ENCODE measurements around the gene RNASE11. TPM values are rescaled to one million over a fixed set of nuclear protein-coding genes. Genes with fewer than 3 reads are reported as not detected.
"Not testable (repeated sequence)": the region's sequence is repeated elsewhere in the genome, so short reads cannot be mapped to it uniquely, and the experiment has no call there.

The RNASE11 gene
- not detected in 2 replicates for total RNA-seq

DNA sequence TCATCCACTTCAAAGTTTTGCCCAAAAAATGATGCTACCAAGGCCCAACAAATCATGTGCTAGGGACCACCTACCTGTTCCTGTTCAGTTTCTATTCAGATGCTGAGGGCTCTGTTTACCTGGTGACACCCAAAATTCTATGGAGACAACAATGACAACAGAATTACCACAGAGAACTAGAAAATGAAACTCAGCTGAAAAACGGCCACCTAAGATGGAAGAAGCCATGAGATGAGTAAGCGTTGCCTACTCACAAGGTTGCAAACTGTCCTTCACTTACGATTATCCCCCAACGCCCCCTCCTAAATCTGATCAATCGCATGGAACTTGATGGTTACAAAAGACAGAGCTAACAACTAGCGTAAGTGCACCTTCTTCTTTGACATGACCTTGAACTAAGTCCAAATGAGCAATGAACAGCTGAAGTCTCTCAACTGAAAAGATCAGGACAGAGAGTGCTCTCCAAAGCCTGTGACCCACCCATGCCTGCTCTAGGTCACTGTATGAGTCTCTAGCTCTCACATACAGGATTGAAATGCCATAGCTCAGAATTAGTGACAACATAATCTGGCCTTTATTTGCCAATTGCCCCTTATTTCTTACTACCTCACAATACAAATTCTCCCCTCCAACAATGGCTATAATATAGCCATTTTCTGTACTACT, at the start of gene RNASE11:
TSS of gene RNASE11 (minus strand) at position 513 of the 666 bp plus-strand sequence.
- intact Hi-C loops (cut with micrococcal nuclease), result no loop called here

DNA sequence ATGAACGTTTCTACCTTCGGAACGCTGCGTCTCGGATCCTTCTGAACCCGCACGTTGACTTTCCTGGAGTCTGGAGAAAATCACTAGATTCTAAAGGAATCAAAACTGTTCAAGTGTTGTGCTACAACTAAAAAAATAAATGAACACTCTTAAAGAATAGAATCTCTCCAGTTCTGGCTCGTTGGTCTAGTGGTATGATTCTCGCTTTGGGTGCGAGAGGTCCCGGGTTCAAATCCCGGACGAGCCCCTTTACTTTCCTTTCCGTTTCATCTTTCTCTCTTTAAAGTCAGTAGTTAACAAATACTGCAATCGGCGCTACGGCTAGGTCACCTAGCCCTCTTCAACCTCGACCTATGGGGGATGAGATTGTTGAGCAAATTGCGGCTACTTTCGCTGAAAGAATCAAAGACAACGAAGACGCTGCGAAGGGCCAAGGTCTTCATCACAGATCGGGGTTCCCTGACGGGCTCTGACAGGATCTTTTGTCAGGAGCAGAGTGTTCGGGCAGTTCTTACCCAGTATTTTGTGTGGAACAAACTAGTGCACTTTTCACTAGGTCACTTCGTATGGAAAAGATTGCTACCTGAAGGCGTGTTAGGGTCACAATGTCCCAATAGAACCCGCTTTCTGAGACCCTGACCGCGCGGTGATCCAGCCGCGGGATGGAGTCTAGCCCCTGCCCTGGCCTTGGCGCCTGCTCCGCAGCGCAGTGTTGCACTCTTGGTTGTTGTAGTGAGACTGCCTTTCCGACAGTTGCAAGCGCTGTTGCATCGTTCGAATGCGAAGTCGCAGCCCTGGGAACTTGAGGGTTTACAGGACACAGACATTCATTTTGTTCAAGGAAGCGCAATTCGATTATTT, 45.3 kb upstream of the RNASE11 start:
- intact Hi-C loops (cut with micrococcal nuclease), result loop anchor here (1.0 kb wide), 4 partner anchors 8 to 306 kb away; no protein-coding TSS in a partner anchor

- intact Hi-C loops (cut with micrococcal nuclease), result no loop called here
These were observed 44.6 kb upstream of the RNASE11 start for GRCh38 chr14:20632448-20632830.

DNA sequence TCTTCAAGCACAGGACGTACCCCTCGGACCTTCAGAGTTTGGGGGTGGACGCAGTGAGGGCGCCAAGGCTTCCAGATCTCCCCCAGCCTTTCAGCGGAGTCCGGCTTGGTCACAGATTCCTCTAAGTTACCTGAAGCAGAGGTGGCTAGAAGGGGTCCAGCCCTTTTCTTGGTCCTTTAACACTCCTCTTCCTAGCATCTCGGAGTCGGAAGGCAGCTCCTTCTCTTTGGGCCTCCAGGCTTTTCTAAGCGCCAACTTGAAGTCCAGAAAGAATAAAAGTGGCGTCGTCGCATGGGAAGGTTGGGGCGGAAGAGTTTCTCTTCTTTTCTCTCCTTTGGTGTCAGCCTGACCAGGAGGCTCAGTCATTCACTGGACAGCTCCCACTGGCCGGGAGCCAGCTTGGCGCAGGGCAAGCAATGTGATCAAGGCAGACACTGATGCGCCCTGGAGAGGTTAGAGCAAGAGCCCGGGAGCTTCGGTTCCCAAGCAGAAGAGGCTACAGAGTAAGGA, 44.1 kb upstream of the RNASE11 start:
- intact Hi-C loops (cut with micrococcal nuclease), result loop anchor here (1.0 kb wide), 1 partner anchor 19 kb away; no protein-coding TSS in a partner anchor

DNA sequence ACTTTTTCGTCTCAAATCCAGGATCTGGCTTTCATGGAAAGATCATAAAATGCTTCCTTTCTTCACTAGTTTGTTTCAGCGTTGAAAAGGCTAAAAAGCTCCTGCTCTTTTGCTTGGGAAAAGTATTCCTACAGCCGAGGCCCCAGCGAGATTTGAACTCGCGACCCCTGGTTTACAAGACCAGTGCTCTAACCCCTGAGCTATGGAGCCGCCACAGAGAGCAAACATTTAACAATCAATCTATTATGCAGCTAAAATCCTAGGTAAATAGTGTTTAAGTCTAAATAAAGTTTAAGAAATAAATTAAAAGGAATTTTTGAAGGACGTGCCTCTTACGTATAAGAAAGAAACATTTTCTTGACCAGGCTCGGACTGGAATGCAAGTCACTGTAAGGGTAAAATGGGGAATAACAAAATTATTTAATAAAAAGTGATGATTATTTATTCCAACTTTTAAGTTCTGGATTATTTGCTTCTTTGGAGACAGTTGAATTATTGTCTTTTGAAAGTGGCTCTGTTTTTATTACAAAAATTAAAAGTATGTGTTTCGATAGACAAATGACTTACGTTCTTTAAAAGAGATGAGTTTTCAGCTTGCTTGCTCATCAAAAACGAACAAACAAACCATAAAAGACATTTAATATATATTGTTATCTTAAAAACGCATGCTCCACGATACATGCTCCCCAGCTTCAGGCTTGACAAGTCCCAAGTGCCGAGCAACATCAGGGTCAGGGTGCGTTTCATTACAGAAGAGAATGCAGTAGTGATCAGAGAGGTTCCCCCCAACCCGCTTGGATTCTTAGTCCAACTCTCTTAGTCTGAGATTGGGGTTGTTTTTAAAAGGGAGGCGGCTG, 43.5 kb upstream of the RNASE11 start:
- intact Hi-C loops (cut with micrococcal nuclease), result loop anchor here (1.0 kb wide), 1 partner anchor 18 kb away; no protein-coding TSS in a partner anchor

DNA sequence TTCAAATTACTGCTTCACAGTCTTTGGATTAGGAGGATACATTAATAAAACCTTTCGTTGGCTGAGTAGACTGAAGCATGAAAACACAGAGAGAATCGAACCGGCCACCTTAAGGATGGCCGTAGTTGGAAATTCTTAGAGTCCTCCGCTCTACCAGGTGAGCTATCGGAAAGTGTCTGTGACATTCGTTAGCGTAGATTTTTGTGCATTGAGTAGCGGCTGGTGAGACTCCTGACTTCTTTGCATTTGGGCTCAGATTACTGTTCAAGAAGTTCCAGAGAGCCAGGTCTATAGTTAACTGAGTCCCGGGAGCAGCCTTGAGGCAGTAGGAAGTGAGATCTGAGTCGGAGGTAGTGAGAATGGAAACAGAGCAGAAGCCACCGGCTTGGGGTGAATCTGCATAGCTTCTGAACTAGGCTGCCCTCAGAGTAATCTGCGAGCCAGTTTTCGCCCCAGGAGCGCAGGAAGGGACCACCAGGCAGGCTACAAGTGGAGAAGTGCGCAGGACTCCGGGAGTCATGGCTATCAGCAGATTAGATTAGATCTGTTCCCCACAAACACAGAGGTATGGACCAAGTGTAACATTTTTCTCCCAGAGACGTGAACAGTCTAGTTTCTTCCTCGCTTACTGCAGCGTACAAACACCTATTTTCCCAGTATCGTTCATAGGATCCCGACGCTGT, 42.7 kb upstream of the RNASE11 start:
- intact Hi-C loops (cut with micrococcal nuclease), result loop anchor here (1.0 kb wide), 2 partner anchors 17 to 61 kb away; no protein-coding TSS in a partner anchor

- intact Hi-C loops (cut with micrococcal nuclease), result no loop called here
These were observed 40.5 kb upstream of the RNASE11 start for GRCh38 chr14:20628063-20628854.

- intact Hi-C loops (cut with micrococcal nuclease), result no loop called here
These were observed 39.7 kb upstream of the RNASE11 start for GRCh38 chr14:20627346-20628027.

GRCh38 chr14:20626274-20626673, 38.5 kb upstream of the RNASE11 start:
- intact Hi-C loops (cut with micrococcal nuclease), result no loop called here

GRCh38 chr14:20624495-20625070, 36.8 kb upstream of the RNASE11 start:
- intact Hi-C loops (cut with micrococcal nuclease), result loop anchor here (1.0 to 2.0 kb wide), 4 partner anchors 9 to 60 kb away; partner anchors contain the start of gene RNASE4

- intact Hi-C loops (cut with micrococcal nuclease), result loop anchor here (1.0 to 2.0 kb wide), 2 partner anchors 10 to 29 kb away; no protein-coding TSS in a partner anchor
These were observed 36.0 kb upstream of the RNASE11 start for GRCh38 chr14:20623798-20624197.

DNA sequence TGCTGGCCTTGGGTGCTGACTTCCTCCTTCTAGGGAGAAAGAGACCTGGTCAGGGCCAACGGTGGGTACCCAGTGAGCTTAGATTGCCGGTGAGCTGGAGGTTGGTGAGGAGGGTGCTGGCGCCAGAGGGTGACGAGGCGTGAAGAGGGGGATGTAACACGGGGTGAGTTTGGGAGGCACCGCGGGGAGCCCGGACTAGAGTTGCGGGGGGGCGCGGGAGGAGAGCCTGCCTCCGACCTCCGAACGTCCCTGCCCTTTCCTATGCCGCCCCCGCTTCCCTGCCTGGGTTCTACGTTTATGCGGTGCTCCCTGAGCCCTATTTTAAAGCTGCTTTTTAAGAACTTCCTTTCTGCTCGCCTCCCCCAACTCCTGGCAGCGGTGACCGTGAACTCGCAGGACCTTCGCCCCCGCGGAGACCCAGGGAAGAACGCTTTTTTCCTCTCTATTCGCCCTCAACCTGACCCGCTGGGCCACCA, 35.1 kb upstream of the RNASE11 start:
- intact Hi-C loops (cut with micrococcal nuclease), result no loop called here

DNA sequence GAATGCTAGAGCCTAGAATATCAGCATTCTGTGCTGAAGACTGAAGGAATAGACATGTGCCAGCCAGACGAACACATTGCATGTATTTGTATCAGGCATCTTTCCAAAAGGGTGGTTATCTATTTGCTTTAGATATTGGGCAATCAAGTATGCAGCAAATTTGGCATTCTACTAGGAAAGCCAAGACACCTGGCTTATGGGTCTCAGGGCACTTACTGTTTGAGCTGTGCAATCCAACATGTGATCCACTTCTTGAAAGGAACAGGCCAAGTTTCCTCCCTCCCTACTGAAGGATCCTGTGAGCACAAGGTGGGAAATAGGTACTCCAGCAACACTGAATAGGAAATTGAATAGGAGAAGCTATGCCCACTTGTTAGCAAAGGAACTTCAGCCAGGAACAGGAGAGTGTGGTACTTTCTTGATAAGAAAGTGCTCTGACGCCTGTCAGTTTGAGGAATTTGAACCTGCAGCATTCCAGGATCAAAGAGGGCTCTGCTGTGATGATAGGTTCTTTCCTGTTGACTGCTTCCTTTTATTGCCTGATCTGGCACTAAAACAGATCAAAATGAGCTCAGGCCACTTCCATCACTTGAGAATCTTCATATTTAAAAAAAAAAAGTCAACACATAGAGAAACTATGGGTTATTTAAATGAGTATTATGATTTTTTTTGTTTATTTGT, 33.1 kb upstream of the RNASE11 start:
- intact Hi-C loops (cut with micrococcal nuclease), result no loop called here

- intact Hi-C loops (cut with micrococcal nuclease), result not testable (repeated sequence)
These were observed 31.9 kb upstream of the RNASE11 start for GRCh38 chr14:20619688-20620087.

DNA sequence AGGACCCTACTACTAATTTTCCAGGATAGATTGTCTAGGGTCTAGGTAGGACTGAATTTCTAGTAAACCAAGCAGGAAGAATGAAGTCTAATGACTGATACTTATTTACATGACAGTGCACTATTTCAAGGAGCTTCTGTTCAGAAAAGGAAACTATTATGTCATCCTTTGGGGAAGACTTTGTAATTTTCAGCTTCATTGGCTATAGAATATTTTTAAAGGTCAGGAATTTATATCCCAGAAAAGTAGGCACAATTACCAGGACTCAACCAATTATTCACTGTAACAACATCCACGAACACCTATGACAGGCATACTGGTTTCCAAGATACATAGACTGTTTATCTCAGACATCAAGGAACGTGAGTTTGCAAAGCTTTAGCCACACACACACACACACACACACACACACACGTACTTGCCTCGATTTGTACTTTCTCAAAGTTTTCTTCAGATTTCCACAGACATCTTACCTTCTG, 30.5 kb upstream of the RNASE11 start:
- intact Hi-C loops (cut with micrococcal nuclease), result no loop called here

GRCh38 chr14:20617138-20618003, 29.6 kb upstream of the RNASE11 start:
- intact Hi-C loops (cut with micrococcal nuclease), result no loop called here

GRCh38 chr14:20615996-20616395, 28.2 kb upstream of the RNASE11 start:
- intact Hi-C loops (cut with micrococcal nuclease), result no loop called here

Data from T-helper 1 cell treated with Interleukin-12 subunit alpha and Interleukin-12 subunit beta and Interleukin-4 antibody, amounts not matched to agents 30 ng/mL and 1 ng/mL, for 36 hours (primary cell).